ENCODE results near the gene RELN.

Gene RELN

GRCh38 chr7:103469095-103469948 is 520.1 kb downstream of the RELN start:
- DNase-seq (ENCODE audit: extremely low spot score, insufficient read length, low read depth) (no peak), FAIRE-seq (no peak)

GRCh38 chr7:103466814-103467213 is 522.6 kb downstream of the RELN start:
- DNase-seq (ENCODE audit: extremely low spot score, insufficient read length, low read depth) (no peak), FAIRE-seq (no peak)

- DNase-seq (ENCODE audit: extremely low spot score, insufficient read length, low read depth) (no peak), FAIRE-seq (no peak)
These were observed 527.1 kb downstream of the RELN start for GRCh38 chr7:103462358-103462757.

GRCh38 chr7:103447073-103447960 is 542.1 kb downstream of the RELN start:
- peak; percentile 66 for FAIRE-seq
- DNase-seq (ENCODE audit: extremely low spot score, insufficient read length, low read depth) = peak; percentile 15

- DNase-seq (ENCODE audit: extremely low spot score, insufficient read length, low read depth) = no peak
- FAIRE-seq = no peak
These were observed 543.4 kb downstream of the RELN start, which contains the start of gene SLC26A5 for GRCh38 chr7:103446049-103446520. Gene SLC26A5, minus strand, starts transcription at chr7:103446207. Its CDS starts 24,693 bp downstream, at chr7:103421514.

GRCh38 chr7:103445228-103446048 is 544.0 kb downstream of the RELN start:
- no peak for DNase-seq (ENCODE audit: extremely low spot score, insufficient read length, low read depth)

GRCh38 chr7:103439661-103440060 is 549.8 kb downstream of the RELN start:
- no peak for FAIRE-seq
- DNase-seq (ENCODE audit: extremely low spot score, insufficient read length, low read depth) = no peak

More at GRCh38 chr7:103445228-103446048, 544.0 kb downstream of the RELN start:
- FAIRE-seq = no peak

GRCh38 chr7:103437623-103438022 is 551.8 kb downstream of the RELN start:
- no peak for FAIRE-seq
- no peak for DNase-seq (ENCODE audit: extremely low spot score, insufficient read length, low read depth)

- peak; percentile 36 for FAIRE-seq
These were observed 556.7 kb downstream of the RELN start for GRCh38 chr7:103432712-103433111.

GRCh38 chr7:103425177-103425576 is 564.3 kb downstream of the RELN start:
- no peak for DNase-seq (ENCODE audit: extremely low spot score, insufficient read length, low read depth)
- FAIRE-seq = no peak

More at GRCh38 chr7:103432712-103433111, 556.7 kb downstream of the RELN start:
- DNase-seq (ENCODE audit: extremely low spot score, insufficient read length, low read depth) = no peak

GRCh38 chr7:103423467-103424179 is 565.8 kb downstream of the RELN start:
- DNase-seq (ENCODE audit: extremely low spot score, insufficient read length, low read depth) (no peak), FAIRE-seq (no peak)
